NCI-H2196 (cell line): ENCODE results near the gene CNKSR1.
A peak's percentile ranks its signal among the peaks of the same experiment; 100 is the strongest.

Experiments
- DNase-seq: peaks from one replicate; lab custom pipeline; 2025; ENCODE audit not compliant: unreplicated experiment; lab: John Stamatoyannopoulos, UW

CNKSR1 gene, protein sequence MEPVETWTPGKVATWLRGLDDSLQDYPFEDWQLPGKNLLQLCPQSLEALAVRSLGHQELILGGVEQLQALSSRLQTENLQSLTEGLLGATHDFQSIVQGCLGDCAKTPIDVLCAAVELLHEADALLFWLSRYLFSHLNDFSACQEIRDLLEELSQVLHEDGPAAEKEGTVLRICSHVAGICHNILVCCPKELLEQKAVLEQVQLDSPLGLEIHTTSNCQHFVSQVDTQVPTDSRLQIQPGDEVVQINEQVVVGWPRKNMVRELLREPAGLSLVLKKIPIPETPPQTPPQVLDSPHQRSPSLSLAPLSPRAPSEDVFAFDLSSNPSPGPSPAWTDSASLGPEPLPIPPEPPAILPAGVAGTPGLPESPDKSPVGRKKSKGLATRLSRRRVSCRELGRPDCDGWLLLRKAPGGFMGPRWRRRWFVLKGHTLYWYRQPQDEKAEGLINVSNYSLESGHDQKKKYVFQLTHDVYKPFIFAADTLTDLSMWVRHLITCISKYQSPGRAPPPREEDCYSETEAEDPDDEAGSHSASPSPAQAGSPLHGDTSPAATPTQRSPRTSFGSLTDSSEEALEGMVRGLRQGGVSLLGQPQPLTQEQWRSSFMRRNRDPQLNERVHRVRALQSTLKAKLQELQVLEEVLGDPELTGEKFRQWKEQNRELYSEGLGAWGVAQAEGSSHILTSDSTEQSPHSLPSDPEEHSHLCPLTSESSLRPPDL

GRCh38 chr1:26177182-26177684 lies at the start of gene CNKSR1:
CNKSR1 (plus strand) TSS chr1:26177491; CDS start chr1:26177548, 57 bp downstream.
- peak; percentile 67 for DNase-seq

DNA sequence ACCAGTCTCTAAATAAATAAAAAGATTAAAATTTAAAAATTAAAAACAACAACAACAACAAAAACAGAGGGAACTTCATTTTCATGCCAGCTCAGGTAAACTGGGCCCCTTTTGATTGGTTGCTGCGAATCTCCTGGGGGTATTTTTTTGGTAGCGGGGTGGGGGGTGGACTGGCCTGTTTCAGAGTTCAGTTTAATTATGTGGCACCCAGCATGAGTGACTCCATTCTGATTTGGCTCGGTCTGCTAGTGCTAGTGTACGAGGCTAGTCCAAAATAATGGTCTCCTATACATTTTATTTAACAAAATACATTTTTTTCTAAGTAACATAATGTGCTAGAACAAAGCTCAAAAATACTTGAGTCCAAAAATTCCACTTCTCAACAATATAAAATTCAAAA lies 47.5 kb upstream of the CNKSR1 start:
- DNase-seq, result no peak

DNA sequence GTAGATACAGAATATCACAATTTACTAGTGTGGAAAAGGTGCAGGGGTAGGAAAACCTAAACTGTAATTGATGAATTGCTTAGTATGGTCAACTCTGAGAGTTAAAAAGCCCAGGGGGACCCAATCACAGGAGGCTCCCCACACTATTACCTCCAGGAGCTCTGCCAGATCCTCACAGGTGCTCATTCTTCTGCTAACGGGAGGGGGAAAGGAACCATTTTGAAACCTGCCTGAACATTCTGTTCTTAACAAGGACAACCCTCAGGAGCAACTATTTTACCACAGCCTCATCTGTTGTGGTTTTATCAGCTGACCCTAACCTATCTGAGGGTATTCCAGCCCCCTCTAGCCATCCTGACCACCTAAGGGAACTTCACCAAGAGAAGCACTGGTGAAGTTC lies 46.6 kb upstream of the CNKSR1 start:
- DNase-seq, result no peak

- DNase-seq, result peak; percentile 18
Measured at GRCh38 chr1:26132128-26132833, 45.0 kb upstream of the CNKSR1 start.

DNA sequence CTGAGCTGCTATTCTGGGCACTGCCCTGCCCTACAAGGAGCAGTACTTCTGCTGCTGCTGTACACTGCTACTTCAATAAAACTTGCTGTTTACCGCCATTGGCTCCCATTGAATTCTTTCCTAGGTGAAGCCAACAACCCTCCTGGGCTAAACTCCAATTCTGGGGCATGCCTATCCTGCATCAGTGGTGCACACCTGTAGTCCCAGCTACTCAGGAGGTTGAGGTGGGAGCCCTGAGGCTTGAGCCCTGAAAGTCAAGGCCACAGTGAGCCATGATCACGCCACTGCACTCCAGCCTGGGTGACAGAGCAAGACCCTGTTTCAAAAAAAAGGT lies 44.5 kb upstream of the CNKSR1 start:
- no peak for DNase-seq

DNA sequence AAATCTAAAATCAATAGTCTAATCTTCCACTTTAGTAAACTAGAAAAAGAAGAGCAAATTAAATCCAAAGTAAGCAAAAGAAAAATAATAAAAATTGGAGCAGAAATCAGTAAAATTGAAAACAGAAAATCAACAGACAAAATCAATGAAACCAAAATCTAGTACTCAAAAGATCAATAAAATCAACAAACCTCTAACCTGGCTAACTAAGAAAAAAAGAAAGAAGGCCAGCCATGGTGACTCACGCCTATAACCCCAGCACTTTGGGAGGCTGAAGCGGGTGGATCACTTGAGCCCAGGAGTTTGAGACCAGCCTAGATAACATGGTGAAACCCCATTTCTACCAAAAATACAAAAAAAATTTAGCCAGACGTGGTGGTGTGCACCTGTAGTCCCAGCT lies 42.8 kb upstream of the CNKSR1 start:
- DNase-seq, result no peak

DNA sequence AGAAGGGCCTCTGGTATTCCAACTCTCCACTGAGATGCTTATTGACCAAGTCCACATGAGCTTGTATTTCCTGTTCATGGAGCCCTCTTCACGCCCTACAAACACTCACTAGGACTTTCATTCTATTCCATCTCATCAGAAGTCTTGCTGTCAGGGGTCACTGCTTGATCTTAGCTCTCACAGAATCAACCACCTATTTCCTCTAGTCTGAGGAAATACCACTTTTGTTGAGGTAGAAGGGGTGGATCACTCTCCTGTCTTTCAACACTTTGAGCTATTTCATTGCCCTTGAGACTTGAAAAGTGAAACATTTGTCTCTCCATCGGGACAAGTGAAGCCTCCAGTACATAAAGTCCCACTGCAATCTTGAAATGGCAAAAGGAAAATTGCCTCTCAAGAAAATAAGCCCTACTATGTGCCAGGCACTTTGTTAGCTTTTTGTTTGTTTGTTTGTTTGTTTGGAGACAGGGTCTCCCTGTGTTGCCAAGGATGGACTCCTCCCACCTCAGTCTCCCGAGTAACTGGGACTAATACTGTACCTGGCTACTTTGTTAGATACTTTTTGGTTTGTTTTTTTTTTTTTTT lies 38.2 kb upstream of the CNKSR1 start:
- DNase-seq, result no peak

DNA sequence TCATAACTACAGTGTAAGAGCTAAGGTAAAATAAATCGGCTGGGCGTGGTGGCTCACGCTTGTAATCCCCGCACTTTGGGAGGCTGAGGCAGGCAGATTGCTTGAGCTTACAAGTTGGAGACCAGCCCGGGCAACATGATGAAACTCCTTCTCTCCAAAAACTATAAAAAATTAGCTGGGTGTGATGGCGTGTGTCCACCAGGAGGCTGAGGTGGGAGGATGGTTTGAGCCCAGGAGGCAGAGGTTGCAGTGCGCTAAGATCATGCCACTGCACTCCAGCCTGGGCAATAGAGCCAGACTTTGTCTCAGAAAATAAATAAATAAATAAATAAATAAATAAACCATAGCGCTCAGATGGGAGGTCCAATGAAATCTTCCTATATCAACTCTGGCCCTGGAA lies 35.1 kb upstream of the CNKSR1 start:
- DNase-seq, result no peak

GRCh38 chr1:26145041-26145959 lies 32.0 kb upstream of the CNKSR1 start:
- peak; percentile 89 for DNase-seq

DNA sequence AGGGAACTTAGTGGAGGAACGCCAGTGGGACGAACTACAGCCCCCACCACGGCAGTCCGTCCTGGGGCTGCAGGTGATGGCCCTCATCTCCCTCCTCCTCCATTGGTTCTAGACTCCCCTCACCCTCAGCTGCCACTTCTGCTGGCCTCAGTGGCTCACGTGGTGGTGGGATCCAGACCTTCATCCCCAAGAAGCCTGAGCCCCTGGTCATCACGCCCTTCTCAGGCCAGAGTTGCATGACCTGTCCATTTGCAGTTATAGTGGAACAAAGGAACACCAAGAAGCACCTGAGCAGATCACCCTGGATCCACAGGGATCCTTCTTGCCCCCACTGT lies 31.4 kb upstream of the CNKSR1 start:
- no peak for DNase-seq

- DNase-seq, result no peak
Measured at GRCh38 chr1:26148887-26149286, 28.4 kb upstream of the CNKSR1 start.

- no peak for DNase-seq
Measured at GRCh38 chr1:26153966-26154532, 23.2 kb upstream of the CNKSR1 start.

DNA sequence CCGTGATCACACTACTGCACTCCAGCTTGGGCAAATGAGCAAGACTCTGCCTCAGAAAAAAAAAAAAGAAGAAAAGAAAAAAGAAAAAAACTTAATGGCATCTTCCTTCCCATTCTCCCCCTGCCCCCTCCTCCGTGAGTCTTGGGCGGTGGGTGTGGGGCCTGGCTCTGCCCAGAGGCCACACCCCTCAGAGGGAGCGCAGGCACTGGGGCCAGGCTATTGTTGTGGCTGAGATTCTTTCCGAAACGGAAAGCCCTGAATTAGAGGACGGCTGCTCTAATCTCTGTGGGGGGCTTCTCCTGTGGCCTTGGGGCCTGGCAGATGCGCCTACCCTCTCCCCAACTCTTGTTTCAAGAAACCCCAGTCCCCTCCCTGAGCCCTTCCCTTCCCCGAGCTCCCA lies 22.5 kb upstream of the CNKSR1 start:
- no peak for DNase-seq

DNA sequence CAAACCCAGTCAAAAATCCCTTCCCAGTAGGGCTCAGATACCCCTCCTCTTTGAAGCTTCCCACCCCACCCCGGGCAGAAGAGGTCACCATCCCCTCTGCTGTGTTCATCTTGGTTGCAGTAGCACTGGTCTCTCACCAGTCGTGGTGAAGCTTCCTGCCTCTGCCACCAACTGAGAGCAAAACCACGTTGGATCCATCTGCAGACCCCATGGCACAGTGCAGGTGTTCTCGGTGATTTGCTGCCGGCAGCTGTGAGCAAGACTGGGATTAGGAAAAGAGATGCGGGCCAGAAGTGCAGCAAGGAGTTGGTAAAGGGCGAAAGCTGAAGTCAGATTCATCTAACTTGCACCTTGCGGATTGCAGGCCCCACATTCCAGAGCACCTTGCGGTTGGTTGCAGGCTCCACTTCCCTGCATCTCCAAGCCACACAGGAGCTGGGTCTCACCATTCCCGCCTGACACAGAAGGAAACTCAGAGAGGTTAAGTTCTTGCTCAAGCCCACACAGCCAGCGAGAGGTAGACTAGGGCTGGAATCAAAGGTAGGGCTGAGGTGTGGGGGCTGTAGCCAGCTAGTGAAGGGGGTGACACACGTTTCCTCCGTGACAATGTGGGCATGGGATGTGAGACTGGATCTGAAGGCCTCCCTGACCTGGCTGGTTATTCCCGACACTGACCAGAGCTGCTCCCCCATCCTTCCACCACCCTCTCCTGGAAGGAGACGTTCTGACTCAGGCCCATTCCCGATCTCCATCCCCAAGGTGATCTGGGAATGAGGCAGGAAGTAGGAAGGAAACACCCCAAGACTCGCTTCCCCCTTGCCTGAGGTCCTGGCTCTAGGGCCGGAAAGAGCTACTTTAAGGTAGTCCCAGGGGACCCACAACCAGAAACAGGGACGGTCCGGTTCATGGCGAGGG lies 21.7 kb upstream of the CNKSR1 start:
- no peak for DNase-seq

- DNase-seq, result no peak
Measured at GRCh38 chr1:26156285-26157038, 20.8 kb upstream of the CNKSR1 start.

GRCh38 chr1:26158271-26158907 lies 18.9 kb upstream of the CNKSR1 start:
- DNase-seq, result no peak

DNA sequence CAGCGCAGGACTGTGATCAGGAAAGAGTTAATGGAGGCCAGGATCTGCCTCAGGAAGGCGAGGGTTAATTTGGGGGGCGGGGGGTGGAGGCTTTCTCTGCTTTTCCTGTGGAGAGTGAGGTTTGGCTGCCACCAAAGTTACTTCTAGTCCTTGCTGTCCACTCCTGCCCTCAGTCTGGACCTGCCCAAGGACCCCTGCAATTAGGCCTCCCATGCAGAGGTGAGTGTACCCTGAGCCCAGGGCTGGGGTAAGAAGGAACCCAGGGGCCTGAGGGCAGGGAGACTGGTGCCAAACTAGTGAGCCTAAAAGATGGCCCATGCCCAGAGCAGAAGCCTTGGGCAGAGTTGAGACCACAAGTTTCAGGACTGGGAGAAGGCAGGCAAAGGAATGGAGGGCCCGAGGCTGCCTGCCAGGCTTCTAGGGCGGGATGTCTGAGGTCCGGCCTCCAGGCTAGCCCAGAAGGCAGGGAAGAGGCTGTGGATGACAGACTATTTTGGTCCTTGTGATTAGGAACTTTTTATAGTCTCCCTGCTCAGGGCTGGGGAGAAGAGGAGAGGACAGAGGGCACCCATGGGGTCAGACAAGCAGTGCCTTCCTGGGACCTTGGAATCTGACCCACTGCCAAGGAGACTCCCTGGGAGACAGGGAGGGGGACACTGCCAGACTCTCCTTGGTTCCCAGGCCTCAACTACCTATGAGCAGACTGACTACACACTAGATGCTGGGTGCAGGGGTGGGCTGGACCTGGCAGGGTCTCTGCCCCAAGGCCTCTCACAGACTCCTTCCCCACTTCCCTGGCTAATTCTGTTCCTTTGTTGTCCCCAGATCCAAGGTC lies 18.2 kb upstream of the CNKSR1 start, which contains the start of gene FAM110D:
TSS of gene FAM110D (plus strand) at position 172 of the 835 bp plus-strand sequence. CDS start 2,213 bp downstream, outside the sequence.
- no peak for DNase-seq
